GM18511 (cell line): ENCODE results near the gene ERVK3-1.
A peak's percentile ranks its signal among the peaks of the same experiment; 100 is the strongest.
"Not testable (repeated sequence)": the region's sequence is repeated elsewhere in the genome, so short reads cannot be mapped to it uniquely, and the experiment has no call there.

Experiments used
- ATAC-seq: cut with Tn5 transposase; IDR thresholded peaks from one replicate; pipeline ENCODE4 v1.9.1; 2021; ENCODE audit warnings: mild to moderate bottlenecking, moderate library complexity; ENCODE audit not compliant: unreplicated experiment

The ERVK3-1 gene

GRCh38 chr19:58304255-58304654 lies 922 bp upstream of the ERVK3-1 start:
- ATAC-seq = no peak

- peak; percentile 14 for ATAC-seq
These were observed 471 bp upstream of the ERVK3-1 start for GRCh38 chr19:58304748-58305064.

GRCh38 chr19:58305932-58306323 lies 751 bp downstream of the ERVK3-1 start:
- ATAC-seq = no peak

DNA sequence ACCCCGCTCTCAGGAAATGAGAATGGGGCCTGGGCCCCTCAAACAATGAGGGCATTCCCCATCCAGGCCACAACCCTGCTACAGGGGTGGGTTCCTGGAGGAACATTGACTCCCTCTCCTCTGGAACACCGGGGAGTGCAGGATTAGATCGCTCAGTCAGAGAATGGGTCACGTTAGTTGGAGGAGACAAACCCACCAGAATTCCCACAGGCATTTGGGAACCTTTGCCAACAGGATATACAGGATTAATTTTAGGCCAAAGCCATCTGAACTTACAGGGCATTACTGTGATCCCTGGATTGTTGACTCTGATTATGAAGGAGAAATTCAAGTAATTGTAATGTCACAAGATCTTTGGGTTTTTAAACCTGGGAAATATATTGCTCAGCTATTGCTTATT lies 2.6 kb downstream of the ERVK3-1 start:
- ATAC-seq = no peak

- ATAC-seq = not testable (repeated sequence)
These were observed 5.5 kb downstream of the ERVK3-1 start for GRCh38 chr19:58310685-58311084.

- ATAC-seq = no peak
These were observed 6.2 kb downstream of the ERVK3-1 start for GRCh38 chr19:58311345-58311865.

DNA sequence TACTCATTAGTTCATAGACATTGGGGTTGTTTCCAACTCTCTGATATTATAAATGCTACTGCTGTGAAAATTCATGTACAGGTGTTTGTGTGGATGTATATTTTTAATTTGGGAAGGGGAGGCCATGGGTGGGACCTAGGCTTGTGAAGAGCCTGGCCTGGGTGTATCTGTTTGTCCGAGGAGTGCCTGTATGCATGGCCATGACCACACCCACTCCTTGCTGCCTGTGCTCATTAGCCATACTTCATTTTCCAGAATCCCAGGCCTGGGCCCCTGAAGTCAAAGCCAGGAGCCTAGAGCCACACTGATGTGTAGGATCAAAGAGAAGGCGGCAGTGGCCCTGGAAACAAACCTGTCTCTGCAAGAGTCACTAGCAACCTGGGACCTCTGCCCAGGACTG lies 10.4 kb downstream of the ERVK3-1 start:
- ATAC-seq = no peak

- no peak for ATAC-seq
These were observed 12.4 kb downstream of the ERVK3-1 start for GRCh38 chr19:58317476-58318072.

- ATAC-seq = no peak
These were observed 13.1 kb downstream of the ERVK3-1 start for GRCh38 chr19:58318297-58318696.

DNA sequence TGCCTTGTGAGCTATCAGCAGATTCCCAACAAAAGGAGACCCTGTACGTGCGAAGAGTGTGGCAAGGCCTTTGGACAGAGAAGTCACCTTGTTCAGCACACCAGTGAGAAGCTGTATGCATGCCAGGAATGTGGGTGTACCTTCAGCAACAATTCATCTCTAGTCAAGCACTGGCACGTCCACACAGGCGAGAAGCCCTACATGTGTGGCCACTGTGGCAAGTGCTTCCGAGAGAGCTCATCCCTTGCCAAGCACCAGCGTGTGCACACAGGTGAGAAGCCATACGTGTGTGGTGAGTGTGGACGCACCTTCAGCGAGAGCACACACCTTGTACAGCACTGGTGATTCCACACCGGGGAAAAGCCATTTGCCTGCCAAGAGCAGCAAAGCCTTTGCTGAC lies 14.1 kb downstream of the ERVK3-1 start:
- ATAC-seq = no peak

DNA sequence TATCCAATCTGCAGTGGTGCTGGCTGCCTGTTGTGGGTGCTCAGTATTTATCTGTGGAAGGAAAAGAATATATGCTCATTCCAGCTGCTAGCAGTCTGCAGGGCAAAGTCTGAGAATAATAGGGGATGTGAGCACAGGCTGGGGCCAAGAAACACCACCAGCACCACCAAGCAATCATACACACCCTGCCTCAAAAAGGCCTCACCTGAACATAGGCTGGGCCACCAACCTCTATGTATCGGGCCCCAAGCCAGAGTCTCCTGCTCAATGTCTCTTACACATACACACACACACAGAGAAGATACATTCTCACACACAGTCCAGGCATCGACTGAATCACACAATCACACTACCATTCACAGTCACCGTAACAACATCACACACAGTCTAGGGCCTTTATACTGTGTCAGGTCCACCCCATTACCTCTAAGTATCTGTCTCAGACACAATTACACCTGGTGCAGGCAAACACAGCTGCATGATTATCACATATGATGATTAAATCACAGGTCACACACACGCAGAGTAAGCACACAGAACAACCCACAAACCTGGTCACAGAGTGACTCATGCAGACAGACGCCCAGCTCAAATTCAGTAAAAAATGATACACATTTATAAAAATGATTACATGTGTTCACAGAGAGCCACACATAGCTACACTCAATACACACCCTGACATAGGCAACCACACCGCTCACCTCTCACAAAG lies 20.3 kb downstream of the ERVK3-1 start:
- ATAC-seq = no peak

- no peak for ATAC-seq
These were observed 21.3 kb downstream of the ERVK3-1 start for GRCh38 chr19:58326501-58326913.

- peak; percentile 93 for ATAC-seq
These were observed 21.9 kb downstream of the ERVK3-1 start, which contains the start of gene ZSCAN22 for GRCh38 chr19:58326914-58327726. ZSCAN22 (plus strand) TSS chr19:58326994; CDS start chr19:58334803, 7,809 bp downstream.

- ATAC-seq = no peak
These were observed 23.8 kb downstream of the ERVK3-1 start for GRCh38 chr19:58328999-58329398.

DNA sequence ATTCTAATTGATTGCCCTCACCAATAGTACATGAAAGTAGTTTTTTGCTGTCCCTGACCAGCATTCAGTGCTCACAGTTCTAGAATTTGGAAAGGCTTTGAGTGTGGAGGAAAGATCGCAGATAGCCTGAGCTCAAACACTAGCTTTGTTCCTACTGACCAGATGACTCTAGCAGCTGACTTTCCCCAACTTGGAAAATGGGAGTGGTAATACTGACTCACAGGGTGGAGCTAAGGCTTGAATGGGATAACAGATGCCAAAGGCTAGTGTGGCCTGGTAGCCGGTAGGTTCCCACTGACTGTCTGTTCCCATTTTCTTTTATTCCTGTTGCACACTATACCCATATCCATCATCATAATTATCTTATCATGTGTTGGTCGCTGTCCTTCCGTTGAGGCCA lies 25.3 kb downstream of the ERVK3-1 start:
- ATAC-seq = no peak

DNA sequence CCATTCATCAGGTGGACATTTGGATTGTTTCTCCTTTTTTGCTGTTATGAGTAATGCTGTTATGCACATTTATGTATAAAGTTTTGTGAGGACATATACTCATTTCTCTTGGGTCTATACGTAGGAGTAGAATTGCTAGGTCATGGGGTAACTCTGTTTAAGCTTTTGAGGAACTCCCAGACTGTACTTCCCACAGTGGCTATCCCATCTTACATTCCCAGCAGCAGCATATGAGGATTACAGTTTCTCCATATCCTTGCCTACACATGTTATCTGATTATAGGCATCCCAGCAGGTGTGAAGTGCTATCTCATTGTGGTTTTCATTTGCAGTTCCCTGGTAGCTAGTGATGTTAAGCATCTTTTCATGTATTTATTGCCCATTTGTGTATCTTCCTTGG lies 27.5 kb downstream of the ERVK3-1 start:
- ATAC-seq = no peak

DNA sequence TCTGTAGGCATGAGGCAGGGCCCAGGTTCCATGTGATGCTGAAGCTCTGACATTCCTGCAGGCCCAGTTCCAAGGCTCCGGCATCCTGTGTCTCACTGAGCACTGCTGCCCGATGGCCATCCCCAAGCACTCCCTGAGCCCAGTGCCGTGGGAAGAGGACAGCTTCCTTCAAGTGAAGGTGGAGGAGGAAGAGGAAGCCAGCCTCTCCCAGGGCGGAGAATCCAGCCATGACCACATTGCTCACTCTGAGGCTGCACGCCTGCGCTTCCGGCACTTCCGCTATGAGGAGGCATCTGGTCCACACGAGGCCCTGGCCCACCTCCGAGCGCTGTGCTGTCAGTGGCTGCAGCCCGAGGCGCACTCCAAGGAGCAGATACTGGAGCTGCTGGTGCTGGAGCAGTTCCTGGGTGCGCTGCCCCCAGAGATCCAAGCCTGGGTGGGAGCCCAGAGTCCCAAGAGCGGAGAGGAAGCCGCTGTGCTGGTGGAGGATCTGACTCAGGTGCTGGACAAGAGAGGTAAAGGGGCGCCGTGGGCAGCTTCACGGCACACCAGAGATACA lies 29.6 kb downstream of the ERVK3-1 start:
- no peak for ATAC-seq

GRCh38 chr19:58335630-58336029 lies 30.5 kb downstream of the ERVK3-1 start:
- ATAC-seq = no peak

- no peak for ATAC-seq
These were observed 31.0 kb downstream of the ERVK3-1 start for GRCh38 chr19:58336216-58336615.

GRCh38 chr19:58336820-58337219 lies 31.6 kb downstream of the ERVK3-1 start:
- no peak for ATAC-seq

- no peak for ATAC-seq
These were observed 33.2 kb downstream of the ERVK3-1 start for GRCh38 chr19:58338336-58338735.
